Right lobe of liver (tissue), 6 donors: ENCODE data around the gene DNAH10. TPM values are rescaled to one million over a fixed set of nuclear protein-coding genes. Genes with fewer than 3 reads are reported as not detected.

Experiments used
- ATAC-seq, 4 donors: fragments of 200-7000 bp; cut with Tn5 transposase; one replicate each; pipeline ENCODE4 v1.9.1; 2020; ENCODE audit warnings: mild to moderate bottlenecking in 4 of 4, moderate library complexity in 4 of 4
- DNase-seq, 3 donors: peaks; one replicate each; pipeline ENCODE4 v3.0.0-alpha.2; 2020
- H3K27ac ChIP-seq, 3 donors: fragments of 200-600 bp; one replicate each; pipeline ENCODE4 v1.8.0; 2022
- H3K27me3 ChIP-seq, 2 donors: fragments of 200-600 bp; one replicate each; pipeline ENCODE4 v1.8.0; 2022
- H3K36me3 ChIP-seq, 4 donors: fragments of 200-600 bp; sonication (generic) in 1 of 4; one replicate each; pipeline versions ENCODE4 v1.5.1 to v1.8.0; 2017 to 2022; ENCODE audit warnings: control low read depth in 1 of 4
- H3K4me1 ChIP-seq, 4 donors: fragments of 200-600 bp; sonication (generic) in 1 of 4; one replicate each; pipeline versions ENCODE4 v1.5.1 to v1.8.0; 2017 to 2022; ENCODE audit warnings: control low read depth in 1 of 4
- H3K4me3 ChIP-seq, 3 donors: fragments of 200-600 bp; one replicate each; pipeline ENCODE4 v1.8.0; 2022
- H3K9me3 ChIP-seq, 4 donors: fragments of 200-600 bp; sonication (generic) in 1 of 4; one replicate each; pipeline versions ENCODE4 v1.5.1 to v1.8.0; 2017 to 2022; ENCODE audit warnings: control low read depth in 1 of 4
- POLR2A ChIP-seq: fragments of 450-650 bp; IDR thresholded peaks from one replicate; pipeline ENCODE4 v1.6.1; 2017; ENCODE audit warnings: antibody characterized with exemption, mild to moderate bottlenecking
- WGBS: methylation state at CpG from one replicate; pipeline ENCODE4 v1.1.6; 2018; ENCODE audit warnings: low coverage, low lambda C conversion rate; ENCODE audit not compliant: insufficient coverage; ENCODE audit errors: missing lambda C conversion rate; 5-methylcytosine and 5-hydroxymethylcytosine counted together
- intact Hi-C, 2 donors: fragments of 100-400 bp; cut with DNase I; formaldehyde crosslinking; loops; one replicate each; pipeline versions ENCODE4 v1.11.2 to v1.14.1; 2022
- total RNA-seq, 6 experiments: library from RNA; depleted of rRNA in 2 of 6; stranded (reverse); fragments of >200 nt in 2 of 6; fragmentation: NEBNext Ultra II Directional in 3 of 6; extraction: Animal tissue kit (Norgen Biotek cat#: 25700) in 3 of 6; gene quantifications; one replicate each; pipeline versions ENCODE4 v1.1.0 to v1.2.4, GENCODE V29; 2016 to 2023
- TF ChIP-seq, protein P1 (sequence below), 4 donors: fragments of 200-600 bp in 3 of 4; fragments of 450-650 bp in 1 of 4; IDR thresholded peaks; one replicate each; pipeline versions ENCODE4 v1.5.1 to v1.8.0; 2016 to 2022; ENCODE audit warnings: antibody characterized with exemption in 4 of 4, mild to moderate bottlenecking in 2 of 4
- donor health status: DM: no; HTN: yes; CAD: no.
- donor health status: DM: no; HTN: no; CAD: no.
- donor health status: DM: no; HTN: no; CAD: no.
- donor health status: DM: no; HTN: yes; CAD: no.
- donor health status: DM: no; HTN: yes; CAD: no.

DNAH10 gene
- total RNA-seq, 6 experiments from 2014 or later = under 0.01 to 0.40 (median 0.16) TPM; not detected in 1

DNA sequence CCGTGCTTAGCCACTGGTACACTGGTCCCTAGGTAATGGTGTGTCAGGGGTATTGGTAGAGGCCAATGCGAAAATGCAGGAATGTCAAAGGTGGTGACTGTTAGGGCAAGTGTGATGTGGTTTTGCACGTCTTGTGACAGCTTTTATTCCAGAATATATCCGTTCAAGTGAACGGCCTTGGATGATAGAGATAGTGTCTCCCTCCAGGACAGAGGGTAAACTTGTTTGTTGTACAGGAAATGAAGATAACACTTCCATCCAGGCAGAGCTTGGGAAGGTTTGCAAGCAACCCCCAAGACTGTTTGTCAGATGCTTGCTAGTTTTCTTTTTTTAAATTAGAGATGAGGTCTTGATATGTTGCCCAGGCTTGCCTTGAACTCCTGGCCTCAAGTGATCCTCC, 84.2 kb downstream of the DNAH10 start:
- H3K4me3 ChIP-seq = no peak overlapping the region
- H3K27ac ChIP-seq = no peak overlapping the region
- no peaks in the 10 kb centered on the region for H3K4me1 ChIP-seq
- ATAC-seq (no peak), DNase-seq (no peak)
- WGBS = 67% methylated on average over 4 of the region's 5 CpGs
- intact Hi-C loops = no loop called here
- H3K36me3 ChIP-seq = no peaks in the 10 kb centered on the region
- no peaks in the 10 kb centered on the region for H3K27me3 ChIP-seq
- no peaks in the 10 kb centered on the region for H3K9me3 ChIP-seq
- TF ChIP-seq, protein P1, sequence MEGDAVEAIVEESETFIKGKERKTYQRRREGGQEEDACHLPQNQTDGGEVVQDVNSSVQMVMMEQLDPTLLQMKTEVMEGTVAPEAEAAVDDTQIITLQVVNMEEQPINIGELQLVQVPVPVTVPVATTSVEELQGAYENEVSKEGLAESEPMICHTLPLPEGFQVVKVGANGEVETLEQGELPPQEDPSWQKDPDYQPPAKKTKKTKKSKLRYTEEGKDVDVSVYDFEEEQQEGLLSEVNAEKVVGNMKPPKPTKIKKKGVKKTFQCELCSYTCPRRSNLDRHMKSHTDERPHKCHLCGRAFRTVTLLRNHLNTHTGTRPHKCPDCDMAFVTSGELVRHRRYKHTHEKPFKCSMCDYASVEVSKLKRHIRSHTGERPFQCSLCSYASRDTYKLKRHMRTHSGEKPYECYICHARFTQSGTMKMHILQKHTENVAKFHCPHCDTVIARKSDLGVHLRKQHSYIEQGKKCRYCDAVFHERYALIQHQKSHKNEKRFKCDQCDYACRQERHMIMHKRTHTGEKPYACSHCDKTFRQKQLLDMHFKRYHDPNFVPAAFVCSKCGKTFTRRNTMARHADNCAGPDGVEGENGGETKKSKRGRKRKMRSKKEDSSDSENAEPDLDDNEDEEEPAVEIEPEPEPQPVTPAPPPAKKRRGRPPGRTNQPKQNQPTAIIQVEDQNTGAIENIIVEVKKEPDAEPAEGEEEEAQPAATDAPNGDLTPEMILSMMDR (IDR thresholded peaks at IDR 0.05) = no peak
- TF ChIP-seq POLR2A = no peak

DNA sequence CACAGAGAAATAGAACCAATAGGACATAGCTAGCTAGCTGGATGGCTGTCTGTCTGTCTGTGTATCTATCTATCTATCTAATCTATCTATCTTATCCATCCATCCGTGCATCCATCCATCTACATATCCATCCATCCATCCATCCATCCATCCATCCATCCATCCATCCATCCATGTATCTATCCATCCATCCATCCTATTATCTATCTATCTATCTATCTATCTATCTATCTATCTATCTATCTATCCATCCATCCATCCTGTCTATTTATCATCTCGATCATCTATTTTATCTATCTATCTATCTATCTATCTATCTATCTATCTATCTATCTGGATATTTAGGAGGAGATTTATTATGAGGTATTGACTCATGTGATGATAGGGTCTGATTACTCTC, 84.9 kb downstream of the DNAH10 start:
- intact Hi-C loops = no loop called here
- no peaks in the 10 kb centered on the region for H3K36me3 ChIP-seq
- no peaks in the 10 kb centered on the region for H3K9me3 ChIP-seq
- WGBS = 67% methylated on average over 2 of the region's 2 CpGs
- no peaks in the 10 kb centered on the region for H3K27me3 ChIP-seq
- H3K4me1 ChIP-seq = no peaks in the 10 kb centered on the region
- TF ChIP-seq, protein P1 (IDR thresholded peaks at IDR 0.05) = no peak
- no peak for TF ChIP-seq POLR2A
- ATAC-seq (no peak), DNase-seq (no peak)
- no peak overlapping the region for H3K27ac ChIP-seq
- H3K4me3 ChIP-seq = no peak overlapping the region

DNA sequence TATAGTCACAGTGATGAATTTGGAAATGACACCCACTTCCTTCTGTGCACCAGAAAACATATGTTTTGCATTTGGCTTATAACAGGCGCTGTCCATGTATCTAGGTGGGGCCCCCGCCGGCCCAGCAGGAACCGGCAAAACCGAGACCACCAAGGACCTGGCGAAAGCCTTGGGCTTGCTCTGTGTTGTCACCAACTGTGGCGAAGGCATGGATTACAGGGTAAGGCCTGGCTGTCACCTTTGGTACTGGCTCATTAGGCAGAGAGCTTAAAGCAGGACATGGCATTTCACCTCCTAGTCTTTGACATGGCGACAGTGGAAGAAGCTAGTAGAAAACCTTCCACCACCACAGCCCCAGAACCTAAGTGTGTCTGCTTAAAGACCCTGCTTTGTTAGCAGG, 85.8 kb downstream of the DNAH10 start:
- no peak for TF ChIP-seq POLR2A
- TF ChIP-seq, protein P1 (IDR thresholded peaks at IDR 0.05) = no peak
- H3K4me3 ChIP-seq = no peak overlapping the region
- intact Hi-C loops = no loop called here
- no peaks in the 10 kb centered on the region for H3K36me3 ChIP-seq
- no peaks in the 10 kb centered on the region for H3K4me1 ChIP-seq
- no peak for ATAC-seq
- DNase-seq = no peak
- no peaks in the 10 kb centered on the region for H3K27me3 ChIP-seq
- H3K27ac ChIP-seq = no peak overlapping the region
- no peaks in the 10 kb centered on the region for H3K9me3 ChIP-seq
- 97% methylated on average over 6 of the region's 8 CpGs for WGBS

DNA sequence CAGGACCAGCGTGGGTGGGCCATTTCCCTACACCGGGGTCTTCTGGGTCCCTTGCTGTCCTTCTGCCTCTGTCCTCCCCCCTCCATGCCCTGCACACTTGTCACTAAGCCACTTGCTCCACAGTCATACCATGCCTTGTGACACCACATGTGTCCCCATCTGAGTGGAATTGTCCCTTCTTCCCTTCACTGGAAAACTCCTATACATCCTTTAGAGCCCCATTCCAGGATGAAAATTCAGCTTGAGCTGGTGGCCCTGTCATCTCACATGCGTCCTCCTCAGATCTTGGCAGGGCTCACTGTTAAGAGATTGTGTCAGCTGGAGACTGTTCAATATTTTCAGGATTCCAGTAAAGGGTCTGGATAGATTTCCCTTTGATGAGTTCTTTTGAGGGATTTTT, 87.4 kb downstream of the DNAH10 start:
- no peaks in the 10 kb centered on the region for H3K36me3 ChIP-seq
- intact Hi-C loops = no loop called here
- WGBS = 52% methylated on average over 3 of the region's 3 CpGs
- H3K27ac ChIP-seq = no peak overlapping the region
- H3K4me3 ChIP-seq = no peak overlapping the region
- ATAC-seq = no peak
- H3K27me3 ChIP-seq = no peaks in the 10 kb centered on the region
- no peaks in the 10 kb centered on the region for H3K9me3 ChIP-seq
- H3K4me1 ChIP-seq = no peaks in the 10 kb centered on the region
- no peak for DNase-seq
- TF ChIP-seq, protein P1 (IDR thresholded peaks at IDR 0.05) = no peak
- no peak for TF ChIP-seq POLR2A
